ENCODE results near the gene KCNC3.

DNA sequence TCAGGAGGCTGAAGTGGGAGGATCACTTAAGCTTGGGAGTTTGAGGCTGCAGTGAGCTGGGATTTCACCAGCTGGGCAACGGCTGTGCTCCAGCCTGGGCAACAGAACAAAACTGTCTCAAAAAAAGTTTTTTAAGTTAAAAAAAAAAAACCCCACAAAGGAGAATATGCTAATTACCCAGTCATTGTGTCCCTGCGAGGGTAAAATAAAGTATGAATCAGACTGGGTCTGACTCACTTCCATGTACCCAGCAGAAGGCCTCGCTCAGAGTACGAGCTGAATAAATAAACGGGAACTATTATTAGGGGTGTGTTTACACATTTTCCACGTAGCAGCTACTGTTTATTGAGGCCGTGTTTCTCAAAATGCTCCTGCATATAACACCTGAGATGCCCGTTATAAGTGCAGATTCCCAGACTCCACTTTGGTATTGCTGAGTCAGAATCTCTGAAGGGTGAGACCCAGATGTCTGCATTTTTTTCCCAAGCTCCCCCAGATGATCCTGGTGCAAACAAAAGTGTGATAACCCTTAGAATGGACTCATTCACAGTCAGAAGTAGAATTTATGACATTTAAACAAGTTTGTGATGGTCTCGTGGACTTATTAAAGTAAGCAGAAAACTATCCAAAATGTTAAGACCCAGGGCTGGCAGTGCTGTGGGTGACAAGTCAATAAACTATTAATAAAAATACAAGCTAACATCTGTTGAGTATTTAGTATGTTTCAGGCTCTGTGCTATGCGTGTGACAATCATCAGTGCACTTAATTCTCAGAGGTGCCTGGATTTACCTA, 28.2 kb downstream of the KCNC3 start:
- TF ChIP-seq, protein P1, sequence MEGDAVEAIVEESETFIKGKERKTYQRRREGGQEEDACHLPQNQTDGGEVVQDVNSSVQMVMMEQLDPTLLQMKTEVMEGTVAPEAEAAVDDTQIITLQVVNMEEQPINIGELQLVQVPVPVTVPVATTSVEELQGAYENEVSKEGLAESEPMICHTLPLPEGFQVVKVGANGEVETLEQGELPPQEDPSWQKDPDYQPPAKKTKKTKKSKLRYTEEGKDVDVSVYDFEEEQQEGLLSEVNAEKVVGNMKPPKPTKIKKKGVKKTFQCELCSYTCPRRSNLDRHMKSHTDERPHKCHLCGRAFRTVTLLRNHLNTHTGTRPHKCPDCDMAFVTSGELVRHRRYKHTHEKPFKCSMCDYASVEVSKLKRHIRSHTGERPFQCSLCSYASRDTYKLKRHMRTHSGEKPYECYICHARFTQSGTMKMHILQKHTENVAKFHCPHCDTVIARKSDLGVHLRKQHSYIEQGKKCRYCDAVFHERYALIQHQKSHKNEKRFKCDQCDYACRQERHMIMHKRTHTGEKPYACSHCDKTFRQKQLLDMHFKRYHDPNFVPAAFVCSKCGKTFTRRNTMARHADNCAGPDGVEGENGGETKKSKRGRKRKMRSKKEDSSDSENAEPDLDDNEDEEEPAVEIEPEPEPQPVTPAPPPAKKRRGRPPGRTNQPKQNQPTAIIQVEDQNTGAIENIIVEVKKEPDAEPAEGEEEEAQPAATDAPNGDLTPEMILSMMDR (conservative IDR thresholded peaks at IDR 0.05; ENCODE audit: low read depth, low read length): no peak
- TF ChIP-seq USF2 (IDR thresholded peaks at IDR 0.05; ENCODE audit: low read depth, low read length): no peak
- TF ChIP-seq POLR2A (IDR thresholded peaks at IDR 0.05; ENCODE audit: low read depth, low read length): no peak

Data from IMR-90 (cell line).